Stimulated activated CD8-positive, alpha-beta memory T cell treated with anti-CD3 and anti-CD28 coated beads, Interleukin-15, amount 100 ng/mL, for 4 hours (primary cell): ENCODE data around the gene CYYR1.

Experiments
- DNase-seq, 2 donors: peaks; one replicate each; pipeline ENCODE4 v3.0.0-alpha.2; 2020; ENCODE audit warnings: low read depth in 2 of 2

Gene CYYR1

GRCh38 chr21:26572702-26573381, at the start of gene CYYR1:
TSS of gene CYYR1 (minus strand) at chr21:26573286. CDS start at chr21:26572940, 346 bp downstream.
- DNase-seq: no peak

GRCh38 chr21:26617176-26617575, 44.1 kb upstream of the CYYR1 start:
- DNase-seq: no peak

GRCh38 chr21:26614251-26614650, 41.2 kb upstream of the CYYR1 start:
- DNase-seq: no peak

GRCh38 chr21:26599261-26599660, 26.2 kb upstream of the CYYR1 start:
- no peak for DNase-seq

- no peak for DNase-seq
Observed at GRCh38 chr21:26597981-26598380, 24.9 kb upstream of the CYYR1 start.

GRCh38 chr21:26597031-26597430, 23.9 kb upstream of the CYYR1 start:
- DNase-seq: no peak

- no peak for DNase-seq
Observed at GRCh38 chr21:26595971-26596370, 22.9 kb upstream of the CYYR1 start.

- DNase-seq: no peak
Observed at GRCh38 chr21:26593800-26594199, 20.7 kb upstream of the CYYR1 start.

GRCh38 chr21:26591543-26591942, 18.5 kb upstream of the CYYR1 start:
- no peak for DNase-seq

- DNase-seq: no peak
Observed at GRCh38 chr21:26588446-26588845, 15.4 kb upstream of the CYYR1 start.

- DNase-seq: no peak
Observed at GRCh38 chr21:26587736-26588201, 14.7 kb upstream of the CYYR1 start.

- no peak for DNase-seq
Observed at GRCh38 chr21:26583769-26584168, 10.7 kb upstream of the CYYR1 start.

- DNase-seq: no peak
Observed at GRCh38 chr21:26581818-26582217, 8.7 kb upstream of the CYYR1 start.

GRCh38 chr21:26572076-26572701, 897 bp downstream of the CYYR1 start:
- DNase-seq: no peak

GRCh38 chr21:26570203-26570602, 2.9 kb downstream of the CYYR1 start:
- no peak for DNase-seq

- no peak for DNase-seq
Observed at GRCh38 chr21:26565546-26565945, 7.5 kb downstream of the CYYR1 start.

- DNase-seq: no peak
Observed at GRCh38 chr21:26565111-26565510, 8.0 kb downstream of the CYYR1 start.

GRCh38 chr21:26563856-26564503, 9.1 kb downstream of the CYYR1 start:
- no peak for DNase-seq

- no peak for DNase-seq
Observed at GRCh38 chr21:26560612-26561011, 12.5 kb downstream of the CYYR1 start.

- no peak for DNase-seq
Observed at GRCh38 chr21:26559099-26559498, 14.0 kb downstream of the CYYR1 start.

- DNase-seq: no peak
Observed at GRCh38 chr21:26557106-26557505, 16.0 kb downstream of the CYYR1 start.

- DNase-seq: no peak
Observed at GRCh38 chr21:26555540-26556146, 17.4 kb downstream of the CYYR1 start.

GRCh38 chr21:26554365-26554764, 18.7 kb downstream of the CYYR1 start:
- DNase-seq: no peak
